Measurements from ENCODE around the gene ARMH1.

ARMH1 gene

DNA sequence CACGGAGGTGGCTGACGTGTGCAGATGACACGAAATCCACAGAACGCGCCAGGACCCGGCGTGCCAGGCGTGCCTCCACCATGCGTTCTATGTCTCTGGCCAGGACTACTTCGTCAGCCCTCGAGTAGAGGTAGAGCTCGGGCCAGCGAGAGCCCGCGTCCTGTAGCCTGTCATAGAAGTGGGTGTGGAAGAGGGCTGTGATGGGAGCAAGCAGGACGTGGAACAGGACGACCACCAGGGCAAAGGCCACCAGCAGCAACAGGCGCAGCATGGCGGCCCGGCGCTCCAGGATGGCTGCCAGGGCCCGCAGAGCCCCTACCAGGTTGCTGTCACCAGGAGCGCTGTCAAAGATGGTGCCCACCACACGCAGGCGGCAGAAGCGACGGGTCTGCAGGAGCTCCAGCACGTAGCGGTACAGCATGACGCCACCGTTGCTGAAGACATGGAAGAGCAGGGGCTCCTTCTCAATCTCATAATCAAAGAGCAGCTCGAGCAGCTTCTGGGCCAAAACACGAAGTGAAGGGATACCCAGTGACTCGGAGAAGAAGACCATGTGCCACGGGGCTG lies 19.8 kb upstream of the ARMH1 start:
- H3F3A ChIP-seq (ENCODE audit: insufficient read depth, low read length): peaks cover 12% of the 10 kb centered on the region
- no peaks in the 10 kb centered on the region for H3K79me2 ChIP-seq (ENCODE audit: low read length)
- H3K4me1 ChIP-seq (ENCODE audit: low read length): no peaks in the 10 kb centered on the region
- no peaks in the 10 kb centered on the region for H3K27me3 ChIP-seq (replicated peaks; ENCODE audit: insufficient read depth, low read length)
- no peak overlapping the region for H3K9ac ChIP-seq (ENCODE audit: low read length)
- no peaks in the 10 kb centered on the region for H3K9me3 ChIP-seq (replicated peaks; ENCODE audit: insufficient read depth, low read length)
- H3K27ac ChIP-seq (ENCODE audit: low read length): no peak overlapping the region
- no peak for DNase-seq
- H4K20me1 ChIP-seq (ENCODE audit: insufficient read depth, low read length): no peaks in the 10 kb centered on the region
- H3K36me3 ChIP-seq (replicated peaks; ENCODE audit: insufficient read depth, low read length): no peaks in the 10 kb centered on the region
- H3K4me2 ChIP-seq (ENCODE audit: low read depth, low read length): no peak overlapping the region
- TF ChIP-seq, protein P1, sequence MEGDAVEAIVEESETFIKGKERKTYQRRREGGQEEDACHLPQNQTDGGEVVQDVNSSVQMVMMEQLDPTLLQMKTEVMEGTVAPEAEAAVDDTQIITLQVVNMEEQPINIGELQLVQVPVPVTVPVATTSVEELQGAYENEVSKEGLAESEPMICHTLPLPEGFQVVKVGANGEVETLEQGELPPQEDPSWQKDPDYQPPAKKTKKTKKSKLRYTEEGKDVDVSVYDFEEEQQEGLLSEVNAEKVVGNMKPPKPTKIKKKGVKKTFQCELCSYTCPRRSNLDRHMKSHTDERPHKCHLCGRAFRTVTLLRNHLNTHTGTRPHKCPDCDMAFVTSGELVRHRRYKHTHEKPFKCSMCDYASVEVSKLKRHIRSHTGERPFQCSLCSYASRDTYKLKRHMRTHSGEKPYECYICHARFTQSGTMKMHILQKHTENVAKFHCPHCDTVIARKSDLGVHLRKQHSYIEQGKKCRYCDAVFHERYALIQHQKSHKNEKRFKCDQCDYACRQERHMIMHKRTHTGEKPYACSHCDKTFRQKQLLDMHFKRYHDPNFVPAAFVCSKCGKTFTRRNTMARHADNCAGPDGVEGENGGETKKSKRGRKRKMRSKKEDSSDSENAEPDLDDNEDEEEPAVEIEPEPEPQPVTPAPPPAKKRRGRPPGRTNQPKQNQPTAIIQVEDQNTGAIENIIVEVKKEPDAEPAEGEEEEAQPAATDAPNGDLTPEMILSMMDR (IDR thresholded peaks at IDR 0.05; ENCODE audit: low read length): no peak
- TF ChIP-seq EZH2phosphoT487 (IDR thresholded peaks at IDR 0.05; ENCODE audit: low read length): no peak
- TF ChIP-seq EZH2 (optimal IDR thresholded peaks at IDR 0.05; ENCODE audit: low read depth, low read length): no peak
- H2AFZ ChIP-seq (ENCODE audit: low read length): no peak overlapping the region
- H3K9me2 ChIP-seq (replicated peaks; ENCODE audit: insufficient read depth, low read length): no peaks in the 10 kb centered on the region
- no peak overlapping the region for H3K4me3 ChIP-seq (ENCODE audit: low read length)

DNA sequence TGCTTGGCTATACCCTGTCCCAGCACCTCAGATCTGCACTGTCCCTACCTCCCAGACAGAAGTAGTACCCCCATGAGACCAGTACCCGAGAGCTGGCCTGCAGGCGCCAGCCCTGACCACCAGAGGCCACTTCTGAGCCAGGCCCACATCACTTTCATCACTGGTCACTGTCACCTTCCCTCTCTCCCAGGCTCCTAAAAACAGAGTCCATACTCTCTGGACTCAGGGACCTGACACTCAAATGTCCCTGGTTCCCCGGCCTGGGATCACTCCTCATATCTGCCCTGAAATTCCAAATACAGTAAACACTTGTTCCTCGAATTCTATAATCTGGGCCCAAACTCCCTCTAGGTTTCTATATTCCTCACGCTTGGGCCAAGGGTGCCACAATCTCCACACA lies 18.9 kb upstream of the ARMH1 start:
- no peak for DNase-seq
- Histone ChIP-seq H3K4me1 (ENCODE audit: low read length) (no peaks in the 10 kb centered on the region), H4K20me1 (ENCODE audit: insufficient read depth, low read length) (no peaks in the 10 kb centered on the region), H3K79me2 (ENCODE audit: low read length) (no peaks in the 10 kb centered on the region), H3K27me3 (replicated peaks; ENCODE audit: insufficient read depth, low read length) (no peaks in the 10 kb centered on the region), H3K9ac (ENCODE audit: low read length) (no peak overlapping the region), H3K9me2 (replicated peaks; ENCODE audit: insufficient read depth, low read length) (no peaks in the 10 kb centered on the region), H2AFZ (ENCODE audit: low read length) (no peak overlapping the region), H3K36me3 (replicated peaks; ENCODE audit: insufficient read depth, low read length) (no peaks in the 10 kb centered on the region), H3F3A (ENCODE audit: insufficient read depth, low read length) (peaks cover 12% of the 10 kb centered on the region), H3K9me3 (replicated peaks; ENCODE audit: insufficient read depth, low read length) (no peaks in the 10 kb centered on the region), H3K4me3 (ENCODE audit: low read length) (no peak overlapping the region), H3K4me2 (ENCODE audit: low read depth, low read length) (no peak overlapping the region), H3K27ac (ENCODE audit: low read length) (no peak overlapping the region)
- TF ChIP-seq, protein P1 (IDR thresholded peaks at IDR 0.05; ENCODE audit: low read length): peak; percentile 72
- TF ChIP-seq EZH2 (optimal IDR thresholded peaks at IDR 0.05; ENCODE audit: low read depth, low read length): no peak

DNA sequence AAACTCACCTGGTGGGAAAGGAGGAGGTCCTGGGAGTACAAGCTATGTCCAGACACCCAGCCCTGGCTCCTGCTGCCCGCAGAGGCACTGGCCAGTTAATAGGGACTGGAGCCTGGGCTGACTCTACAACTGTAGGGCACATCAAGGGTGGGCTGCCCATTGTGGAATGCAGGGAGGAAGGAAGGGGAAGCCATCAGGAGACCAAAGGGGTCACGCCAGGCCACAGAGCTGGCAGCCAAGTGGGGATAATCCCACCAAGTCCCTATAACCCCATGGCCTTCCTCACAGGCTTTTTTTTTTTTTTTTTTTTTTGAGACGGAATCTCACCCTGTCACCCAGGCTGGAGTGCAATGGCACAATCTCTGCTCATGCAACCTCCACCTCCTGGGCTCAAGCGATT lies 14.9 kb upstream of the ARMH1 start:
- Histone ChIP-seq H3K36me3 (replicated peaks; ENCODE audit: insufficient read depth, low read length) (no peaks in the 10 kb centered on the region), H3K79me2 (ENCODE audit: low read length) (no peaks in the 10 kb centered on the region), H3K4me1 (ENCODE audit: low read length) (no peaks in the 10 kb centered on the region), H3K9me3 (replicated peaks; ENCODE audit: insufficient read depth, low read length) (no peaks in the 10 kb centered on the region), H3K9me2 (replicated peaks; ENCODE audit: insufficient read depth, low read length) (no peaks in the 10 kb centered on the region), H3K27ac (ENCODE audit: low read length) (no peak overlapping the region), H4K20me1 (ENCODE audit: insufficient read depth, low read length) (no peaks in the 10 kb centered on the region), H2AFZ (ENCODE audit: low read length) (no peak overlapping the region), H3K9ac (ENCODE audit: low read length) (no peak overlapping the region), H3K4me2 (ENCODE audit: low read depth, low read length) (no peak overlapping the region), H3F3A (ENCODE audit: insufficient read depth, low read length) (no peaks in the 10 kb centered on the region), H3K4me3 (ENCODE audit: low read length) (no peak overlapping the region), H3K27me3 (replicated peaks; ENCODE audit: insufficient read depth, low read length) (no peaks in the 10 kb centered on the region)
- no peak for DNase-seq
- no peak for TF ChIP-seq EZH2phosphoT487 (IDR thresholded peaks at IDR 0.05; ENCODE audit: low read length)
- no peak for TF ChIP-seq EZH2 (optimal IDR thresholded peaks at IDR 0.05; ENCODE audit: low read depth, low read length)
- TF ChIP-seq, protein P1 (IDR thresholded peaks at IDR 0.05; ENCODE audit: low read length): no peak
